H9 (cell line): Measurements from ENCODE around the gene ANKRD13C. TPM values are rescaled to one million over a fixed set of nuclear protein-coding genes. Genes with fewer than 3 reads are reported as not detected.

Experiments
- DNase-seq: peaks from one replicate; pipeline ENCODE4 v3.0.0-alpha.2; 2017
- H2AFZ ChIP-seq: one replicate; pipeline ENCODE4 v1.6.1; 2013; ENCODE audit warnings: mild to moderate bottlenecking, low read length, control low read depth, moderate library complexity
- H2AK5ac ChIP-seq: 2 replicates; pipeline ENCODE4 v1.6.1; 2013; ENCODE audit warnings: low read length, control low read depth, mixed read lengths; ENCODE audit not compliant: insufficient read length
- H2BK120ac ChIP-seq: one replicate; pipeline ENCODE4 v1.6.1; 2013; ENCODE audit warnings: low read depth, mild to moderate bottlenecking, low read length, control low read depth, inconsistent platforms; ENCODE audit not compliant: poor library complexity, severe bottlenecking
- H2BK12ac ChIP-seq: 2 replicates; pipeline ENCODE4 v1.6.1; 2013; ENCODE audit warnings: low read length, control low read depth, mixed read lengths, low read depth; ENCODE audit not compliant: insufficient read length
- H2BK15ac ChIP-seq: 2 replicates; pipeline ENCODE4 v1.6.1; 2013; ENCODE audit warnings: low read depth, low read length, control low read depth
- H2BK20ac ChIP-seq: one replicate; pipeline ENCODE4 v1.6.1; 2013; ENCODE audit warnings: low read depth, mild to moderate bottlenecking, low read length, control low read depth, inconsistent platforms; ENCODE audit not compliant: poor library complexity, severe bottlenecking
- H2BK5ac ChIP-seq: 2 replicates; pipeline ENCODE4 v1.6.1; 2013; ENCODE audit warnings: low read length, control low read depth, mixed read lengths; ENCODE audit not compliant: insufficient read length
- H3K14ac ChIP-seq: 2 replicates; pipeline ENCODE4 v1.6.1; 2013; ENCODE audit warnings: low read length, control low read depth; ENCODE audit not compliant: insufficient read depth
- H3K18ac ChIP-seq: 2 replicates; pipeline ENCODE4 v1.6.1; 2013; ENCODE audit warnings: low read depth, mild to moderate bottlenecking, mixed read lengths, low read length, control low read depth; ENCODE audit not compliant: insufficient read length
- H3K23ac ChIP-seq: 2 replicates; pipeline ENCODE4 v1.6.1; 2013; ENCODE audit warnings: low read length, control low read depth, mixed read lengths, low read depth; ENCODE audit not compliant: insufficient read length
- H3K23me2 ChIP-seq: 2 replicates; pipeline ENCODE4 v1.6.1; 2013; ENCODE audit warnings: low read depth, mild to moderate bottlenecking, mixed read lengths, low read length, control low read depth; ENCODE audit not compliant: insufficient read length, poor library complexity, severe bottlenecking
- H3K27ac ChIP-seq: 2 replicates; pipeline ENCODE4 v1.5.1; 2013; ENCODE audit warnings: low read length, control low read depth, mixed read lengths, low read depth; ENCODE audit not compliant: insufficient read length
- H3K27me3 ChIP-seq: 2 replicates; pipeline ENCODE4 v1.6.1; 2013; ENCODE audit warnings: low read length, control low read depth, inconsistent platforms; ENCODE audit not compliant: insufficient read depth
- H3K4ac ChIP-seq: 2 replicates; pipeline ENCODE4 v1.6.1; 2013; ENCODE audit warnings: low read depth, mild to moderate bottlenecking, control low read depth, inconsistent platforms, low read length, moderate library complexity
- H3K4me1 ChIP-seq: 2 replicates; pipeline ENCODE4 v1.6.1; 2013; ENCODE audit warnings: low read length, control low read depth, inconsistent platforms; ENCODE audit not compliant: insufficient read depth
- H3K4me2 ChIP-seq: 2 replicates; pipeline ENCODE4 v1.6.1; 2013; ENCODE audit warnings: low read length, control low read depth, mixed read lengths; ENCODE audit not compliant: insufficient read length, insufficient read depth
- H3K56ac ChIP-seq: 2 replicates; pipeline ENCODE4 v1.6.1; 2013; ENCODE audit warnings: low read depth, mild to moderate bottlenecking, mixed read lengths, low read length, control low read depth; ENCODE audit not compliant: insufficient read length
- H3K79me1 ChIP-seq: 2 replicates; pipeline ENCODE4 v1.6.1; 2013; ENCODE audit warnings: low read depth, mild to moderate bottlenecking, moderate library complexity, low read length, control low read depth, inconsistent platforms; ENCODE audit not compliant: insufficient read depth, poor library complexity, severe bottlenecking
- H3K79me2 ChIP-seq: 2 replicates; pipeline ENCODE4 v1.6.1; 2013; ENCODE audit warnings: low read length, control low read depth, inconsistent platforms; ENCODE audit not compliant: insufficient read depth
- H3K9ac ChIP-seq: 2 replicates; pipeline ENCODE4 v1.6.1; 2013; ENCODE audit warnings: low read length, control low read depth, mixed read lengths; ENCODE audit not compliant: insufficient read length; ENCODE audit errors: extremely low read depth
- H3K9me3 ChIP-seq: one replicate; pipeline ENCODE4 v1.6.1; 2013; ENCODE audit warnings: low read depth, low read length, inconsistent platforms; ENCODE audit not compliant: control insufficient read depth
- H3T11ph ChIP-seq: one replicate; pipeline ENCODE4 v1.6.1; 2013; ENCODE audit warnings: mild to moderate bottlenecking, low read length, control low read depth, inconsistent platforms
- H4K20me1 ChIP-seq: one replicate; pipeline ENCODE4 v1.6.1; 2013; ENCODE audit not compliant: control insufficient read depth, insufficient read length, insufficient read depth
- H4K5ac ChIP-seq: 2 replicates; pipeline ENCODE4 v1.6.1; 2013; ENCODE audit warnings: low read depth, mild to moderate bottlenecking, mixed read lengths, low read length, control low read depth; ENCODE audit not compliant: insufficient read length
- H4K8ac ChIP-seq: replicated peaks from 2 replicates; pipeline ENCODE4 v1.6.1; 2013; ENCODE audit warnings: low read length, control low read depth, mixed read lengths, low read depth; ENCODE audit not compliant: insufficient read length
- H4K91ac ChIP-seq: 2 replicates; pipeline ENCODE4 v1.6.1; 2013; ENCODE audit warnings: low read depth, mild to moderate bottlenecking, moderate library complexity, mixed read lengths, low read length, control low read depth; ENCODE audit not compliant: insufficient read length
- H3K27ac Mint-ChIP-seq, 3 experiments: 2 replicates in 2 of 3; 3 replicates in 1 of 3; pipeline ENCODE4 v1.8.0; 2020 to 2021; ENCODE audit warnings: mixed read lengths in 3 of 3, mild to moderate bottlenecking in 1 of 3, moderate library complexity in 1 of 3
- H3K27me3 Mint-ChIP-seq: 2 replicates; pipeline ENCODE4 v1.8.0; 2021; ENCODE audit warnings: low read depth, mild to moderate bottlenecking, moderate library complexity, mixed read lengths
- H3K36me3 Mint-ChIP-seq, 3 experiments: 2 replicates in 2 of 3; 3 replicates in 1 of 3; pipeline ENCODE4 v1.8.0; 2020 to 2021; ENCODE audit warnings: low read depth in 3 of 3, mixed read lengths in 3 of 3; ENCODE audit not compliant: insufficient read depth in 1 of 3
- H3K4me1 Mint-ChIP-seq, 2 experiments: 2 replicates each; pipeline ENCODE4 v1.8.0; 2020; ENCODE audit warnings: mixed read lengths in 2 of 2
- H3K4me3 Mint-ChIP-seq, 2 experiments: 2 replicates in 1 of 2; 3 replicates in 1 of 2; pipeline ENCODE4 v1.8.0; 2020 to 2021; ENCODE audit warnings: mild to moderate bottlenecking in 2 of 2, mixed read lengths in 2 of 2, moderate library complexity in 1 of 2
- H3K9me3 Mint-ChIP-seq, 2 experiments: 2 replicates in 1 of 2; 3 replicates in 1 of 2; pipeline ENCODE4 v1.8.0; 2020; ENCODE audit warnings: mild to moderate bottlenecking in 2 of 2, mixed read lengths in 2 of 2, moderate library complexity in 1 of 2
- CTCF ChIP-seq: fragments of 200-600 bp; sonication (generic); conservative IDR thresholded peaks from 3 replicates; pipeline ENCODE4 v1.8.0; 2021; ENCODE audit warnings: antibody characterized with exemption, mild to moderate bottlenecking
- total RNA-seq: library from RNA; stranded (reverse); gene quantifications from 2 replicates; pipeline ENCODE4 v1.2.1, GENCODE V29; 2021

ANKRD13C gene
- total RNA-seq, 1 experiment from 2014 or later, result 19.7 TPM

- no peak overlapping the region for H3K4me3 Mint-ChIP-seq
- H3K18ac ChIP-seq, result no peak overlapping the region
- H3K27ac ChIP-seq, result no peak overlapping the region
- no peak overlapping the region for H2BK12ac ChIP-seq
- no peaks in the 10 kb centered on the region for H3K4me1 ChIP-seq
- no peaks in the 10 kb centered on the region for H3K27me3 ChIP-seq
- no peak overlapping the region for H3K14ac ChIP-seq
- no peak overlapping the region for H3K23ac ChIP-seq
- no peak overlapping the region for H3K4me2 ChIP-seq
- no peak overlapping the region for H3K56ac ChIP-seq
- H3K9ac ChIP-seq, result no peak overlapping the region
- H3K36me3 Mint-ChIP-seq, result peaks cover 0 to 8% (median 2%) of the 10 kb centered on the region in 3 experiments; a peak in 5 of 7 replicates
- no peaks in the 10 kb centered on the region for H3K9me3 ChIP-seq
- no peak for TF ChIP-seq CTCF
- H3K4me1 Mint-ChIP-seq, result peaks cover 6% of the 10 kb centered on the region in 2 experiments
- H3K27me3 Mint-ChIP-seq, result no peaks in the 10 kb centered on the region
- H3K9me3 Mint-ChIP-seq, result no peaks in the 10 kb centered on the region
- no peak overlapping the region for H2BK120ac ChIP-seq
- H2AK5ac ChIP-seq, result no peak overlapping the region
- no peak overlapping the region for H3K4ac ChIP-seq
- no peak overlapping the region for H4K5ac ChIP-seq
- no peak for DNase-seq
- H2BK20ac ChIP-seq, result no peak overlapping the region
- H3K27ac Mint-ChIP-seq, result no peak overlapping the region; a peak in 1 of 7 replicates
- H4K20me1 ChIP-seq, result no peaks in the 10 kb centered on the region
- H2BK15ac ChIP-seq, result no peak overlapping the region
- no peak overlapping the region for H2BK5ac ChIP-seq
- H3K23me2 ChIP-seq, result no peaks in the 10 kb centered on the region
- H4K91ac ChIP-seq, result no peak overlapping the region
- H4K8ac ChIP-seq, result no peak overlapping the region
- no peak overlapping the region for H3T11ph ChIP-seq
- H3K79me2 ChIP-seq, result 0 out of 2 replicates have a peak, but pooled peaks cover 2% of the 10 kb centered on the region
- peaks cover 2% of the 10 kb centered on the region for H3K79me1 ChIP-seq
- no peak overlapping the region for H2AFZ ChIP-seq
Observed at GRCh38 chr1:70331962-70332361, 22.6 kb downstream of the ANKRD13C start.
